Epithelial cell of proximal tubule (primary cell): Measurements from ENCODE around the gene SFTPA2. TPM values are rescaled to one million over a fixed set of nuclear protein-coding genes. Genes with fewer than 3 reads are reported as not detected.
"Not testable (repeated sequence)": the region's sequence is repeated elsewhere in the genome, so short reads cannot be mapped to it uniquely, and the experiment has no call there.

Experiments used
- DNase-seq: peaks from one replicate; pipeline ENCODE4 v3.0.0-alpha.2; 2011; ENCODE audit warnings: low read depth
- H3K4me3 ChIP-seq: 2 replicates; pipeline ENCODE4 v1.5.1; 2011; ENCODE audit warnings: low read depth, mild to moderate bottlenecking, low read length
- CTCF ChIP-seq: conservative IDR thresholded peaks from 2 replicates; pipeline ENCODE4 v1.5.1; 2012; ENCODE audit warnings: low read depth, mild to moderate bottlenecking, low read length
- total RNA-seq: library from RNA; depleted of rRNA; stranded (reverse); fragments of >200 nt; gene quantifications from 2 replicates; pipeline ENCODE4 v1.2.3, GENCODE V29; 2015

SFTPA2 gene
- total RNA-seq, 1 donor from 2014 or later, result not detected

- no peak overlapping the region for H3K4me3 ChIP-seq
- DNase-seq, result no peak
- TF ChIP-seq CTCF, result no peak
Observed at GRCh38 chr10:79559726-79560125, 481 bp downstream of the SFTPA2 start.

- not testable (repeated sequence) for H3K4me3 ChIP-seq, DNase-seq
Observed at GRCh38 chr10:79556961-79557360, 3.2 kb downstream of the SFTPA2 start.

- DNase-seq, result no peak
- TF ChIP-seq CTCF, result no peak
- H3K4me3 ChIP-seq, result no peak overlapping the region
Observed at GRCh38 chr10:79555354-79556309, 4.6 kb downstream of the SFTPA2 start.

GRCh38 chr10:79552143-79552542, 8.1 kb downstream of the SFTPA2 start:
- no peak overlapping the region for H3K4me3 ChIP-seq
- no peak for DNase-seq
- TF ChIP-seq CTCF, result no peak

- DNase-seq, result no peak
- TF ChIP-seq CTCF, result no peak
- no peak overlapping the region for H3K4me3 ChIP-seq
Observed at GRCh38 chr10:79547973-79548372, 12.2 kb downstream of the SFTPA2 start.

- not testable (repeated sequence) for DNase-seq, H3K4me3 ChIP-seq
Observed at GRCh38 chr10:79547128-79547527, 13.1 kb downstream of the SFTPA2 start.

- not testable (repeated sequence) for DNase-seq, H3K4me3 ChIP-seq
Observed at GRCh38 chr10:79544926-79545659, 15.1 kb downstream of the SFTPA2 start.

- not testable (repeated sequence) for DNase-seq, H3K4me3 ChIP-seq
Observed at GRCh38 chr10:79544408-79544807, 15.8 kb downstream of the SFTPA2 start.

- H3K4me3 ChIP-seq, result no peak overlapping the region
- TF ChIP-seq CTCF, result no peak
- no peak for DNase-seq
Observed at GRCh38 chr10:79542626-79543025, 17.6 kb downstream of the SFTPA2 start.

GRCh38 chr10:79540930-79541329, 19.3 kb downstream of the SFTPA2 start:
- not testable (repeated sequence) for DNase-seq, H3K4me3 ChIP-seq

- not testable (repeated sequence) for H3K4me3 ChIP-seq, DNase-seq
Observed at GRCh38 chr10:79538311-79538710, 21.9 kb downstream of the SFTPA2 start.

- not testable (repeated sequence) for H3K4me3 ChIP-seq, DNase-seq
Observed at GRCh38 chr10:79533903-79534175, 26.4 kb downstream of the SFTPA2 start.
